ENCODE measurements around the gene SLC2A2.

Gene SLC2A2

DNA sequence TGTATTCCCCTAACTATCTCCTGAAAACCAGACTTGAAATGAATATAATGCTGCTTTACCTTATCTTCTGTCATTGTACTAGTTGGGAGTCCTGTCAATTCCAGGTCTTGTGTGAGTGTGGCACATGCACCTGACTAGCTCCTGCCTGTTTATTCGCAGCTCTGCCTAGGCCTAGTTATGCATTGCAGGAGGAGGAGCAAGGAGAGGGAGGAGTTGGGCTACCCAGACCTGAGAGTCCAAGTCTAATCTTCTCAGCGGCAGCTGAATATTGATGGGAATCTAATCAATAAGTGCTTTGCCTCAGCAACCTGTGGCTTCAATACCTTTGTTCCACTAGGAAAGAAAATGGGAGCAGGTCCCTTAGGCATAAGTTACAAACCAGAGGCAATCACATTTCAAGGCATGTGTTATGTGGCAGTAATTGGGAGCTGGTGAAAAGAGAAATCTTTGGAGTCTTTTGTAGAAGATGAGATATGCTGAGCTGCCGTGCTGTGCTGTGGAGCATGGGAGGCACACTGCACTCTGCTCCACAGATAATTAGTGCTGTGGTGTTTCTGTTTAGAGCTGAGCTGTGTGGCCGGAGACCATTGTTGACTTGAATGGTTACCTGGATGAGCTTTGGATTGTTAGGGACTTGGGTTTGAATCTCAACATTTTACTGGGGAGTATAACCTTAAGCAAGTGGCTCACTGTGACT lies at the start of gene SLC2A2:
Gene SLC2A2 (minus strand): TSS at position 124 of the 697 bp plus-strand sequence. CDS start 50 bp downstream, at position 74.
- FAIRE-seq, result no peak

DNA sequence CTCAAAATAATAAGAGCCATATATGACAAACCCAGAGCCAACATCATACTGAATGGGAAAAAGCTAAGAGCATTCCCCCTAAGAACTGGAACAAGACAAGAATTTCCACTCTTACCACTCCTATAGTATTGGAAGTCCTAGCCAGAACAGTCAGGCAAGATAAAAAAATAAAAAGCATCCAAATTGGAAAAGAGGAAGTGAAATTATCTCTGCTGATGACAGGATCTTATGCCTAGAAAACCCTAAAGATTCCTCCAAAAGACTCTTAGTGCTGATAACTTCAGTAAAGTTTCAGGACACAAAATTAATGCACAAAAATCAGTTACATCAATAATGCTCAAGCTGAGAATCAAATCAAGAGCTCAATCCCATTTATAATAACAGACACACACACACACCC lies 45.9 kb upstream of the SLC2A2 start:
- FAIRE-seq, result no peak

DNA sequence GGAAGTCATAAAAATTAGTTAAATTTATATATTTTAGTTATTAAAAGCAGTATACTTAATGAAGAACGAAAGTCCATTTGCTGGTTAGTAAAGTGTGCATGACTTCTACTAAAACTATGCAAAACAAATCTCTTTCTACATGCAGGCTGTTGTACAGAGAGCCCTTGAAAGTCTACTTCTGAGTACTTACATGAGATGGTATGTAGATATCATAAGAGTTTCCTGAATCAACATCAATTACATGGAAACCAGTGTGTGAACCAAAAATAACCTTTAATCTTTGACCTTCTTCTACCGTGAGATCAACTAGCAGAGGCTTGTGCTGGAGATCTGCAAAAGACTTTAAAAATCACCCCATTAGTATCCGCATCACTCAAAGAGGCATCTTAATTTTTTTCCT lies 42.1 kb upstream of the SLC2A2 start:
- FAIRE-seq, result no peak

GRCh38 chr3:171066206-171066605 lies 39.7 kb upstream of the SLC2A2 start:
- FAIRE-seq, result no peak

DNA sequence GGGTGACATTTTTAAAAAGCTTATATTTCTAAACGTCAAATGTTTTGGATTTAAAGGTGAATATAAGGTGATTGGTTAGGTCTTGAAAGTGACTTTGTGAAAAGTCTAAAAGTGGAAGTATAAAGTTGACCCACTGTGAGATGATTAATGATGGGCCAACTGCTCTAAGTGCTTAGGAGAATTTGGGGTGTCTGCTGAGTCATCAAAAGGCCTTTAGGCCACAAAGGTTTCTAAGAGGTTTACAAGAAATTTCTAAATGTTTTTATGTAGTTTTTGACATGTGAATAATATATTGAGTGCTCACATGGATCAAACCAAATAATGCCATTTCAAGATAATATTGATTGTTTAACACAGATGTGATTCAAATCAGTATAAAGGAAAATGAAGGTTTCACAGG lies 39.2 kb upstream of the SLC2A2 start:
- no peak for FAIRE-seq

DNA sequence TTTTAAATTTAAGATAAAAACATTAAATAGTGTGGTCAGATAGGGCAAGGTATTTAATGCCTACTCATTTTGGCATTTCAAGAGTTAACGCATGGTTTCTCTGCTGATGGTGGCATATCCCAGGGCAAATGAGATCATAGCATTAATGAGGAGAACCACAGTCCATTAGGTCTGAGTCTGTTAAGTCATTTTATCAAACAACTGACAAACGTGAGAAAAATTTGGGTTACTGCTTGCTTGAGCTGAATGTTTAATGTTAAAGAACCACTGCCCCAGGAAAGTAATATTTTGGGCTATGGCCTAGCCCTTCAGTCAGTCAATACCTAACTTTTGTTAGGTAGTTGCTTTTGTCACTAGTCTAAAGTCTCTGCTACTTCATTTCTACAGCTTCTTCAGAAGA lies 37.9 kb upstream of the SLC2A2 start:
- FAIRE-seq, result no peak

GRCh38 chr3:171061749-171062148 lies 35.2 kb upstream of the SLC2A2 start:
- no peak for FAIRE-seq

- FAIRE-seq, result no peak
These were observed 33.5 kb upstream of the SLC2A2 start for GRCh38 chr3:171059978-171060377.

DNA sequence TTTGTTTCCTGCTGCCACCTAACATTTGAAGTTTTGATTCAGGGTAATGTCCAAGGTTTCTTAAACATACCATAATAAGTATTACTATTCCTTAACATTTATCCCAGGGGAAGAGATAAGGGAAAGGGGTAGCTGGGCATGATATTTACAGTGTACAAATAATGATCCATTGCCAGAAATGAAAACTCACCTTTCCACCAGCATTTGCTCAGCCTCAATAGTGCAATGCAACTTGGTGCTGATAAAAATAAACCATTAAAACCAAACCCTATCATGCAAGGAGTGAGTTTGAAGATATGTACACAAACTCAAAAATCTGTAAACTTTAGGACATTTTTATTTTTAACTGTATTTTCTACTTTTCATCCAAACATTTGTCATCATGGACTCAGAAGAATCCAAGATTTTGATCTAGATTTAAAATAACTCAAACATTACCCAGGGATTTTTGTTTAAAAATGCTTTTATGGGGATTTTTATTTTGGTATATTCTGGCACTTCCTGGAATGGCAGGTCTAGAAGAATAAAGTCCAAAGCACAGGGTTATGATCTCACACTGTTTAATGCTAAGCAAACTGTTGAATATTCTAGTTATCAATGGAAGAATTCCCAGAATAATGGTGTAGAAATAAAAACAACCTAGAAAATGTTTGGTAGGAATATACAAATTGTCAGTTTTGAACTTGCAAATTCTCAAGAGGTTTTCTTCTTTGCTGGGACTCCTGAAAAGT lies 32.5 kb upstream of the SLC2A2 start:
- no peak for FAIRE-seq

- FAIRE-seq, result no peak
These were observed 31.5 kb upstream of the SLC2A2 start for GRCh38 chr3:171058058-171058457.

DNA sequence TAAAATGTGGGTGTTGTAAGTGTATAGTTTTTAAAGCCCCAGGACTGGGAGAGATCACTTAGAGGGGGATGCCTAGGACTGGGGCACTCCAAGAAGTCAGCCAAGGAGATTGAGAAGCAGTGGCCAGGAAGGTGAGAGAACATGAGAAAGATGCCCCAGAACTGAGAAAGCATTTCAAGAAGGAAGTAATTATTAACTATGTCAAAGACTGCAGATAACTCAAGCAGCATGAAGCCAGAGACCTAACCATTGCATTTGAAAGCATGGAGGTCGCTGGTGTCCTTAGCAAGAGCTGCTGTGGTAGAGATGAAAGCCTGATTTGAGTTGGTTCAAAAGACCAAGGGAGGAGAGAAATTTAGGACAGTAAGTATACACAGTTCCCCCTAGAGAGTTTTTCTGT lies 30.6 kb upstream of the SLC2A2 start:
- no peak for FAIRE-seq

DNA sequence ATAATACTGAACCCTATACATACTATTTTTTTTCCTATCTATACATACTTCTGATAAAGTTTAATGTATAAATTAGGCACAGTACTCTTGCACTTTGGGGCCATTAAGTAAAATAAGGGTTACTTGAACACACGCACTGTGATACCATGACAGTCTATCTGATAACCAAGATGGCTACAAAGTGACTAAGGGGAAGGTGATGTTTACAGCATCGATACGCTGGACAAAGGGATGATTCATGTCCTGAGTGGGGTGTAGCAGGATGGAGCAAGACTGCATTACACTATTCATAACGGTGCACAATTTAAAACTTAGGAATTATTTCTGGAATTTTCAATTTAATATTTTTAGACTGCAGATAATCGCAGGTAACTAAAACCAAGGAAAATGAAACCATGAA lies 30.0 kb upstream of the SLC2A2 start:
- no peak for FAIRE-seq

- FAIRE-seq, result no peak
These were observed 29.0 kb upstream of the SLC2A2 start for GRCh38 chr3:171055336-171056178.

GRCh38 chr3:171054921-171055320 lies 28.4 kb upstream of the SLC2A2 start:
- FAIRE-seq, result no peak

GRCh38 chr3:171054231-171054630 lies 27.7 kb upstream of the SLC2A2 start:
- FAIRE-seq, result no peak

DNA sequence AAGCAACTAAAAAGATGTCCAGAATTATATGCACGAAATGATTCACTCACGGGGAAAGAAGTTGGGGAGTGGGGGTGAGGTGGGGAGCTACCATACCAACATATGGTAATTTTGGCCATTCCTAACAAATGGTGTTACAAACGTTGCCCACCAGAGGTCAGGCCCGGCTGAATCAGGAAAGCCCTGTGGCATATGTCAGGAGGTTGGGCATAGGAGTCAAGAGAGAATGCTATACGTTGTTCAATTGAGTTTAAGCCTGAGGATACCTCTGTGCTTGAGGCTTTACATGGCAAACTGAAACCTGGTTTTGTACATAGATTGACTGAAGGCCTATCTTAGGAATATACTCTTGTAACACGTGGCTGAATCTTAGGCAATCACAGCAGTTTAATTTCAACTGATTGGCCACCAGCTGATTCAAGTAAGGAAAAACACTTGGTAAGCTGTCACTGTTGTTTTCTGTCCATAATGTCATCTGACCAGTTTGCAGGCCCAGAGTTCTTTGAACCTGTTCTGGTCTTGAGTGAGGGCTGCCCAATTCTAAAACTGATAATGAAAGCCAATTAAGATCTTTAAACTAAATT lies 23.4 kb upstream of the SLC2A2 start:
- no peak for FAIRE-seq

GRCh38 chr3:171046760-171047159 lies 20.2 kb upstream of the SLC2A2 start:
- no peak for FAIRE-seq

GRCh38 chr3:171044835-171045793 lies 18.6 kb upstream of the SLC2A2 start:
- FAIRE-seq, result no peak

GRCh38 chr3:171044384-171044783 lies 17.9 kb upstream of the SLC2A2 start:
- FAIRE-seq, result no peak

DNA sequence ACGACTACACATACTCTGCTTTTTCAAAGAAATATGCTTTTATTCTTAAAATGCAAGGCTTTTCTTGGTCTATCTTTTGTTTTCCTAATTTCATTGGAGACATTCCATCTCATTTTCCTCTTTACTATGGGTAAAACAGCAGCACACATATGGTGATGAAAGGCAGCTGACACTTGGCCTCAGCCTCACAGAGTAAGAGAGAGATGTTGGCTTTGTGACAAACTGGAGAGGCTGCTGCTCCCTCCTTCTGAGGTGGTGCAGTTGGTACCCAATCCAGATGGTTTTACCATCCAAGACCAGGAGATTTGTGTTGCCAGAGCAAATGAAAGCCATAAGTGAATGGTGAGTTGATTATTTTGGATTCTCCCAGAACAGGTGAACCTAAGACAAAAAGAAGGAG lies 13.2 kb upstream of the SLC2A2 start:
- FAIRE-seq, result no peak

- FAIRE-seq, result no peak
These were observed 11.8 kb upstream of the SLC2A2 start for GRCh38 chr3:171038342-171038741.

DNA sequence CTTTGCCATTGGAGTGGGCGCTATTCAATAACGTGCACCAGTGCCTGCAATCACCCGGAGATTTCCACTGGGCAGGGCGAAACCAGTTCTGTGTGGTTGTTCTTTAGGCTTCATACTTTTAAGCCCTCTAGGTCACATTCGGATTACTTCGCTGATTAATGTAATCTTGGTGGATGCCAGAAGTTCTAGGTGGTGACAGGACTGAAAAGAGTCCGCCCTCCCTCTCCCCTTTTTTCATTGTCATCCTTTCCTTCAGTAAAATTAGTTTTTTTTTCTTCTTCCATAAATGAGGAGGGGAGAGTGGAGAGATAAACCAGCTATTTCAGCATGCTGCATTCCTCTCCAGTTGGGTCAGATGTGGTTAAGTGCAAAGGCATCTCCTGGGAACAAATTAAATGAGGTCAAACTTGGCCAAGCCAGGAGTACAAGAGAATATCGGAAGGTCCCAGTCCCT lies 2.3 kb upstream of the SLC2A2 start:
- no peak for FAIRE-seq
